HG03175 (cell line): ENCODE data around the gene ZDHHC11B.
A peak's percentile ranks its signal among the peaks of the same experiment; 100 is the strongest.
"Not testable (repeated sequence)": the region's sequence is repeated elsewhere in the genome, so short reads cannot be mapped to it uniquely, and the experiment has no call there.

Experiments used
- ATAC-seq: cut with Tn5 transposase; IDR thresholded peaks from one replicate; pipeline ENCODE4 v1.9.1; 2021; ENCODE audit warnings: mild to moderate bottlenecking, moderate library complexity; ENCODE audit not compliant: unreplicated experiment

ZDHHC11B gene

DNA sequence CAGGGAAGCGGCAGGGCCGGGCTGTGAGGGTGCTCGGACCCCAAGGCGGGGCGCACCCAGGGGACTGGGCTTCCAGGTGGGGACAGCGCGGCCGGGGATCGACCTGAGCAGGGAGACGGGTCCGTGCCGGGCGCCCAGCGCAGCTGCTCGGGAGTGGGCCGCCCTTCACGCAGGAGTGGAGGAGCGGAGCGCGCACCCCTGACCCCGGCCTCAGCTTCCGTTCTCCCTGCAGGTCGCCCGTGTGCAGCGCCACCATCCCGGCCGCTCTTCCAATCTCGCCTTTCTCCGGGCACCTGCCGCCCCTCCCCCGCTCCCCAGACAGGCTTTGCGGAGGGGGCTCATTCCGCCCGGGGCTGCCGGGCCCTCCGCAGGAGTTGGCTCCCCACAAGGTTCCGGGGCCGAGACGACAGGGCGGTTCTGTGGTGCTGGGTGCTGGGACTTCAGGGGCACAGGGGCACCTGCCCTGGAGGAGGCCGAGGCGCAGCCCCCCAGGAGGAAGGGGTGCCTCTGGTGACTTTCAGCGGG lies 714 bp upstream of the ZDHHC11B start:
- ATAC-seq, result peak; percentile 14

DNA sequence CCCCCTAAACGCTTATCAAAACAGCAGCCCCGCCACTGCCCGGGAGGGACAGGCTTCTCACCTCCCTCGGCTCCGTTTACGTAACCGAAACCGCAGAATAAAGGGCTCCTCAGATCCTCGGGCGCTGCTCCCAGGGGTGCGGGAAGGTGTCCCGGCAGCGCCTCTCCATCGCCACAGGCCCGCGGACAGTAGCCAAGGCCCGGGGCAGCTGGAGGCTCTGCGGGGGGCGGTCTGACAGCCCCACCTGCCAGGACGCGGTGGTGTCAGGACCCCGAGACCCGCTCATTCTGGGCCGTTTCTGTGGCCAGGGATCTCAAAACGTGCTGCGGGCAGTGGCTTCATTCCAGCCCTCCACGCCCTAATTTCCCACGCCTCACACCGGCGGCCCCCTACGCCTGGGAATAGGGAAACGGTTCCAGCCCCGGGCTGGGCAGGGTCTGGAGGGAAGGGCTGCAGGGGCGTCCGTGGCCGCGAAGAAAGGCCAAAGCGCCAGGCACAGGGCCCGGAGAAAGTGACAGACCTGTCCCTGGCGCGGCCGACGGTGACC lies 575 bp downstream of the ZDHHC11B start:
- peak; percentile 4 for ATAC-seq

GRCh38 chr5:783049-783802 lies 1.3 kb downstream of the ZDHHC11B start:
- not testable (repeated sequence) for ATAC-seq

DNA sequence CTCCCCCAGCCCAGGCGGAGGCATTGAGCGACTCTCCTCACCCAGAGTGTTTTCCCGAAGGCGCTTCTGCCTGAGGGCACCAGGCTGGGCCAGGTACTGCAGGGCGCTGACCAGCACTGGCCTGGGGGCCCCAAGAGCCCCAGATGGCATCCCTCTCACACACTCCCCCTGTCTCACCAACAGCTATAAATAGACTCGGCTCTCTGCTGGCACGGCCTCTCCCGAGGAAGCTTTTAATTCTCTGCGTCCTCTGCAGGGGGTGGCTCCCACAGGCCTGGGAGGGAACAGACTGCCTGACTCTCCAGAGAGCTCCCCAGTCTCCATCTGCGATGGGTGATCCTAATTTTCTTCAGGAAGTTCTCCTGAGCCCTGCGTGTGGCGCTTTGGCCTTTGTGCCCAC lies 2.2 kb downstream of the ZDHHC11B start:
- not testable (repeated sequence) for ATAC-seq

DNA sequence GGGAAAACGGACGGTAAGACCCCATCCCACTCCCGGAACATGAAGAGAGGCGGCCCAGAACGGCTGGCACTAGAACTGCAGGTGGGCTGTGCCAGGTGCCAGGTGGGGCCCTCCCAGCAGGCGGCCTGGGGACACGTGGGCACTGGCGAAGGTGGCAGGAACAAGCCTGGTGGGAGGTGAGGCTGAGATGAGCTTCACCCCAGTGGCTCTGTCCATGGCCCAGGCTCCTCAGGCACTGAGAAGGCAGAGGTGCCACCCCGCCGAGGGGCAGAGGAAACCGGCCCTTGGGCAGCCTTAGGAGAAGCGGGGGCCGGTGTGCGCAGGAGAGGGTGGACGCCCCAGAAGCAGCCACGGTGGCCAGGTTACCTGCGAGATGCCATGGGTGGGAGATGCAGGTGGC lies 4.0 kb downstream of the ZDHHC11B start:
- not testable (repeated sequence) for ATAC-seq

DNA sequence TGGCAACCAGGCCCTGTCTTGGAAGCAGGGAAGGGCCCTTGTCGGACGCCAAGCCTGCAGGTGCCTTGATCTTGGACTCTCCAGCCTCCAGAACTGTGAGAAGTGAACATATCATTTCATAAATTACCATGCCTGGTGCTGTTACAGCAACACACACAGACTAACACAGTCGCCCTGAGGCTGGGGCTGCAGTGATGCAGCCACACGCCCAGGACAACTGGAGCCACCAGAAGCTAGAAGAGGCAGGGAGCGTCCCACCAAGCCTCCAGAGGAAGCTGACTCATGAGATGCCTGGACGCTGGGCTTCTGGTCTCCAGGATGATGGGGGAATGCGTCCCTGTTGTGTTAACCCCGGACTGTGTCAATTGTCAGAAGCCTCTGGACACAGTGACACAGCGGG lies 5.6 kb downstream of the ZDHHC11B start:
- not testable (repeated sequence) for ATAC-seq

DNA sequence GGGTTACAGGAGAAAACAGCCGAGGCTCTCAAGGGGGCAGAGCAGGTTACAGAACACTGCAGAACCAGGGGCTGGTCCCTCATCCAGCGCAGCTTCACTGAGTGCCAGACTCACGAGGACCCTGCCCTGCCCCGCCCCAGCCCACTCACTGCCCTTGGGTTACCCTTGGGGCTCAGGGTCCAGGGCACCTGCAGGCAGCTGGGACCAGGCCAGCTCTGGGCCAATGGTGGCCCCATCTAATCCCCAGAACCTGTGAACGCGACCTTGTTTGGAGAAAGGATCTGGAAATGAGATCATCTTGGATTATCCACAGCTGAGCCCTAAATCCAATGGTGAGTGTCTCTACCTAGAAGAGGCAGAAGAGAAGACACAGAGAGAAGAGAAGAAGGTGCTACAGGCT lies 6.1 kb downstream of the ZDHHC11B start:
- ATAC-seq, result not testable (repeated sequence)

- ATAC-seq, result no peak
These were observed 6.8 kb downstream of the ZDHHC11B start for GRCh38 chr5:777756-778161.

DNA sequence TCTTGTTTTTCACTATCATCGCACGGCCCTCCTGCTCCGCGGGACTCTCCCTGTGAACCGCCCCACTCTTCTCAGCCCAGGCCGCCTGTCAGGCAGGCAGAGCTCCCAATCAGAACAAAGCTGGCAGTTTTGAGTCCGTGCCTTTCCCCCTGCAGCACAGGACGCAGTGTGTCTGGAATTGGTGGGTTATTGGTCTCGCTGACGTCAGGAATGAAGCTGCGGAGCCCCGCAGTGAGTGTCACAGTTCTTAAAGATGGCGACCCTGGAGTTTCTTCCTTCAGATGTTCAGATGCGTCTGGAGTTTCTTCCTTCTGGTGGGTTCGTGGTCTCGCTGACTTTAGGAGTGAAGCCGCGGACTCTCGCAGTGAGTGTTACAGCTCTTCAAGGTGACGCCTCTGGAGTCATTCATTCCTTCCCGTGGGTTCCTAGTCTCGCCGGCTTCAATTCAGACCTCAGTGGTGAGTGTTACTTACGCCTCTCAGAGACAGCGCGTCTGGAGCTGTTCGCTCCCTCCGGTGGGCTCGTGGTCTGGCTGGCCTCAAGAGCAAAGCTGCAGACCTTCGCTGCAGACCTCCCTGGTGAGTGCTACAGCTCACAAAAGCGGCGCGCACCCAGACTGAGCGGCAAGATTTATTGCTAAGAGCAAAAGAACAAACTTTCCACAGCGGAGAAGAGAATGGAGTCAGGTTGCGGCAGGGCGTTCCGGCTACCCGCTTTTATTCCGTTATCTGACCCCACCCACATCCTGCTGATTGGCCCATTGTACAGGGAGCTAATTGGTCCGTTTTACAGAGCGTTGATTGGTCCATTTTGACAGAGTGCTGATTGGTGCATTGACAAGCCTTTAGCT lies 7.4 kb downstream of the ZDHHC11B start:
- ATAC-seq, result no peak

DNA sequence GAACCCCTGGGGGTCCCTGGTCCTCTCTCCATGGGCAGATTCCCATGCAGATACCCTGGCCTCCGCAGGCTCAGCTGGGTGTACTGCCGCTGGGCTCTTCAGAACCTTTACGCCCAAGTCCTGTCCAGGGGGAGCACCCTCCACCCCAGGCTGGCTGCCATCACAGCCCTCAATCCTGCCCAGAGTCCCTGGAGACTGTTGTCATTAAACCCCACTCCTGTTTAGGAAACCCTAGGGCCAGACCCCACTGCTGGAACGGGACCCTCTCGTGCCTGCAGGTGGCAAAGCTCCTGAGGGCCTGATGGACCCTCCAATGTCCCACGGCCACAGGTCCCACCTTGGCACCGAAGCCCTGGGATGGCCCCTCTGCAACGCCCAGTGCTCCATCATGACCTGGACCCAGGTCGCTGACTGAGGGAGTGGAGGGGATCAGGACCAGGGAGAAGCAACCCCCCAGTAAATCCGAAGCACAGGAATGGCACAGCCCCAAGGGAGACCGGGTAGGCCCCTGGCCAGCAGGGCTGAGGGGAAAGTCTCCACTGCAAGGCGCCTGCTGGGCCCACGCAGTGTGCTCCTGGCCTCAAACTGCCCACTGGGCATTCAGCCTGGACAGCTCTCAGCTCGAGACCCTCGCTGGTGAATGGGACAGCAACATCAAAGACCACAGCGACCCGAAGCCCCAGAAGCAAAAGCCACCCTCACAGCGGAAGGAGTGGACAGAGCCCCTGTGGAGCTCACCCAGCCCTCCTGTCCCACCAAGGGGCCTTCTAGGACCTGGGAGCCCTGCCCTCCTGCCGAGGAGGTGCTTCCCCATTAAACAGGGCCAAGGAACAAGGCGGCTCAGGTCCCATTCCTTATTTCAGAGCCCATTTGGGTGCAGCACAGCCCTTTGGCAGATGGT lies 8.3 kb downstream of the ZDHHC11B start:
- ATAC-seq, result no peak

- ATAC-seq, result not testable (repeated sequence)
These were observed 9.0 kb downstream of the ZDHHC11B start for GRCh38 chr5:775595-775960.

DNA sequence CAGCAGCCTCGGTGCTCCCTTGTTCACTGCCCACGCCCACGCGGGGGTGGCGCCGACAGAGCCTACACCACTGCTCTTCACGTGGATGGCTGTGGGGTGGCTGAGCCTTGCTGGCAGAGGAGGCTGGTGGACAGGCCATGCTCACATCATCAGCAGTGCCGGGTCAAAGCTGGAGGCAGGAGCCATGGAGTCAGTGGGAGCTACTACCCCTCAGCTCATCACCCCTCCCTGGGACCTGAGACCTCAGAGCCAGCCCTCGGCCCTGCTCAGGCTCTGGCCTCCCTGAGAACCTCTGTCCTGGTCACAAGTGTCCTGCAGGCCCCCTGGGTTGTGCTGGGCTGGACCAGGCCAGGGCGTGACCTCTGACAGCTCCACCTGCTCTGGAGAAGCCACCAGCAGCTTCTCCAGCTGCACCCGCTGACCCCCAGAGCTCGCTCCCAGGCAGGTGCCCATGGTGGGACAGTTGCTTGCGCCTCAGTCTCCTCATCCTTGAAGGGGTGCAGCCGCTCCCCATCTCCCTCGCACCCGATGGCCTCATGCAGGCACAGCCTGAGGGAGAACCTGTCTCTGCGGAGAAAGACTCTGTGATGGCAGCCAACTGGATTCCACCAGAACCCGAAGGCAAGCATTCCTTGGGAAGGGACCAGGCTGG lies 9.5 kb downstream of the ZDHHC11B start:
- not testable (repeated sequence) for ATAC-seq

GRCh38 chr5:774304-774703 lies 10.2 kb downstream of the ZDHHC11B start:
- not testable (repeated sequence) for ATAC-seq

- no peak for ATAC-seq
These were observed 10.8 kb downstream of the ZDHHC11B start for GRCh38 chr5:773517-774264.

DNA sequence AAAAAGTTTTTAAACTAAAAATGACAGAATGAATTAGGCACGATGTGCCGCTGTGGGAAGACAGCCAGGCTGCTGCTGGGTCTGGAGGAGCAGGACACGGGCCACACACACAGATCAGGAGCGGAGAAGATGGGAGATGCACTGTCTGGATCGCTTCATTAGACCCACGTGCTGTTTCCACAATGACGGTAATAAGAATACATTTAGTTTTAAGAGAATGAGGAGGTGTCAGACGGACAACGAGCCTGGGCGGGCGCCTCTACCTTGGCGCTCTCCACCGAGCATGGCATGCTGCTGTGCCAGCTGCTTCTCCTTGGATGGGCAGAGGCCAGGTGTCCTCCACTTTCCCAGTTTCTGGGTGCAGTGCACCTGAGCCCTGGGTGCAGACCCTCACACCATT lies 11.6 kb downstream of the ZDHHC11B start:
- not testable (repeated sequence) for ATAC-seq

- ATAC-seq, result not testable (repeated sequence)
These were observed 12.0 kb downstream of the ZDHHC11B start for GRCh38 chr5:772547-772890.

GRCh38 chr5:771841-772546 lies 12.5 kb downstream of the ZDHHC11B start:
- ATAC-seq, result not testable (repeated sequence)

GRCh38 chr5:771087-771781 lies 13.3 kb downstream of the ZDHHC11B start:
- not testable (repeated sequence) for ATAC-seq
